GM12878 (cell line): ENCODE results near the gene CALHM3. TPM values are rescaled to one million over a fixed set of nuclear protein-coding genes. Genes with fewer than 3 reads are reported as not detected.

Experiments used
- BHLHE40 ChIP-seq, 2 experiments: fragments of 450-650 bp in 1 of 2; IDR thresholded peaks; 2 replicates each; pipeline ENCODE4 v1.6.1; 2011 to 2017; ENCODE audit warnings: low read depth in 2 of 2, borderline replicate concordance in 1 of 2, improper control_type of control experiment in 1 of 2, low read length in 1 of 2, mild to moderate bottlenecking in 1 of 2
- BRCA1 ChIP-seq: IDR thresholded peaks from 2 replicates; pipeline ENCODE4 v1.6.1; 2011; ENCODE audit warnings: low read depth, low read length, improper control_type of control experiment
- E4F1 ChIP-seq: fragments of 450-650 bp; IDR thresholded peaks from 2 replicates; pipeline ENCODE4 v1.6.1; 2018; ENCODE audit warnings: borderline replicate concordance, mild to moderate bottlenecking; ENCODE audit not compliant: partially characterized antibody
- EP300 ChIP-seq, 2 experiments: fragments of 150-350 bp in 1 of 2; IDR thresholded peaks; 2 replicates each; pipeline ENCODE4 v1.6.1; 2011 to 2012; ENCODE audit warnings: low read depth in 2 of 2, low read length in 2 of 2, borderline replicate concordance in 1 of 2, improper control_type of control experiment in 1 of 2, inconsistent platforms in 1 of 2; ENCODE audit not compliant: control insufficient read depth in 1 of 2
- ETV6 ChIP-seq, 2 experiments: fragments of 450-650 bp in 1 of 2; IDR thresholded peaks in 1 of 2; conservative IDR thresholded peaks in 1 of 2; 2 replicates each; pipeline ENCODE4 v1.6.1; 2014; ENCODE audit warnings: antibody characterized with exemption in 1 of 2, borderline replicate concordance in 1 of 2, low read depth in 1 of 2, mild to moderate bottlenecking in 1 of 2, moderate library complexity in 1 of 2
- HSF1 ChIP-seq: fragments of 150-350 bp; IDR thresholded peaks from 2 replicates; pipeline ENCODE4 v1.6.1; 2014; ENCODE audit warnings: mild to moderate bottlenecking, low read depth, low read length
- IRF3 ChIP-seq: fragments of 450-650 bp; IDR thresholded peaks from 2 replicates; pipeline ENCODE4 v1.6.1; 2014; ENCODE audit warnings: mild to moderate bottlenecking
- IRF4 ChIP-seq: IDR thresholded peaks from 2 replicates; pipeline ENCODE4 v1.6.1; 2011; ENCODE audit warnings: low read depth, low read length
- KDM1A ChIP-seq: fragments of 200-600 bp; sonication (generic); IDR thresholded peaks from 2 replicates; pipeline ENCODE4 v1.6.1; 2016; ENCODE audit warnings: borderline replicate concordance
- KLF5 ChIP-seq: fragments of 450-650 bp; IDR thresholded peaks from 2 replicates; pipeline ENCODE4 v1.6.1; 2014; ENCODE audit warnings: mild to moderate bottlenecking; ENCODE audit not compliant: partially characterized antibody
- MLLT1 ChIP-seq: fragments of 450-650 bp; IDR thresholded peaks from 2 replicates; pipeline ENCODE4 v1.6.1; 2016; ENCODE audit warnings: mild to moderate bottlenecking
- PAX8 ChIP-seq: fragments of 450-650 bp; IDR thresholded peaks from 2 replicates; pipeline ENCODE4 v1.6.1; 2017; ENCODE audit warnings: mild to moderate bottlenecking, moderate library complexity
- POLR2AphosphoS5 ChIP-seq: IDR thresholded peaks from 2 replicates; pipeline ENCODE4 v1.6.1; 2011; ENCODE audit warnings: mild to moderate bottlenecking, low read length, inconsistent platforms
- PRDM15 ChIP-seq: fragments of 450-650 bp; formaldehyde crosslinking; IDR thresholded peaks from 2 replicates; pipeline ENCODE4 v1.4.0; 2020; ENCODE audit warnings: mild to moderate bottlenecking, moderate library complexity
- RAD21 ChIP-seq: IDR thresholded peaks from 2 replicates; pipeline ENCODE4 v1.6.1; 2011; ENCODE audit warnings: mild to moderate bottlenecking, low read depth, low read length, moderate library complexity; ENCODE audit not compliant: insufficient read depth
- RAD51 ChIP-seq: fragments of 450-650 bp; IDR thresholded peaks from 2 replicates; pipeline ENCODE4 v1.6.1; 2016; ENCODE audit warnings: moderate library complexity, mild to moderate bottlenecking, inconsistent platforms
- STAT3 ChIP-seq: IDR thresholded peaks from 2 replicates; pipeline ENCODE4 v1.6.1; 2011; ENCODE audit warnings: low read depth, low read length, improper control_type of control experiment
- TCF3 ChIP-seq: IDR thresholded peaks from 2 replicates; pipeline ENCODE4 v1.6.1; 2012; ENCODE audit warnings: low read depth, mild to moderate bottlenecking, low read length, borderline replicate concordance; ENCODE audit not compliant: insufficient read depth
- YBX1 ChIP-seq: fragments of 450-650 bp; IDR thresholded peaks from 2 replicates; pipeline ENCODE4 v1.6.1; 2016; ENCODE audit warnings: antibody characterized with exemption
- polyA plus RNA-seq, 11 experiments: library from polyadenylated mRNA; depleted of rRNA in 4 of 11; unstranded in 6 of 11; stranded (reverse) in 5 of 11; fragments of >200 nt; fragmentation: Nextera tagmentation in 4 of 11; fragmentation: Illumina TruSeq in 1 of 11; extraction: Ambion mirVana in 4 of 11; extraction: Trizol in 1 of 11; gene quantifications; 1 replicate in 1 of 11; 2 replicates in 10 of 11; pipeline versions ENCODE4 v1.2.1 to v1.2.3, GENCODE V29; 2011 to 2016; ENCODE audit warnings: inconsistent platforms in 2 of 11, missing spikeins in 2 of 11, low read depth in 1 of 11
- total RNA-seq, 4 experiments: library from RNA; depleted of rRNA in 3 of 4; stranded (reverse); fragments of >200 nt in 3 of 4; fragmentation: Illumina TruSeq in 1 of 4; extraction: Trizol in 1 of 4; gene quantifications; 2 replicates each; pipeline versions ENCODE4 v1.2.1 to v1.2.3, GENCODE V29; 2013 to 2021

Gene CALHM3
- total and polyA plus RNA-seq, 10 of the 15 experiments (the other 5 are each of a cell fraction or from before 2014, with no cell fraction given), result 0.03 to 0.42 (median 0.11) TPM; not detected in 5

GRCh38 chr10:103476046-103476768 lies 2.8 kb downstream of the CALHM3 start (continued):
- TF ChIP-seq IRF3, result no peak
- no peak for TF ChIP-seq KLF5
- no peak for TF ChIP-seq POLR2AphosphoS5
- TF ChIP-seq STAT3, result no peak
- TF ChIP-seq HSF1, result no peak
- TF ChIP-seq EP300 (IDR thresholded peaks at IDR 0.05; ENCODE audit: borderline replicate concordance in 1 of 2, control insufficient read depth in 1 of 2, low read depth in 2 of 2, low read length in 2 of 2), result no peak
- TF ChIP-seq PRDM15 (CRISPR knock-in tag), result no peak
- no peak for TF ChIP-seq ETV6 (conservative IDR thresholded peaks at IDR 0.05 in 1 of 2, IDR thresholded peaks at IDR 0.05 in 1 of 2; ENCODE audit: borderline replicate concordance in 1 of 2, low read depth in 1 of 2)
- no peak for TF ChIP-seq IRF4
- TF ChIP-seq TCF3, result no peak
- no peak for TF ChIP-seq MLLT1
- TF ChIP-seq RAD51, result no peak
- TF ChIP-seq PAX8, result no peak
- no peak for TF ChIP-seq KDM1A
- TF ChIP-seq YBX1, result no peak
- no peak for TF ChIP-seq BRCA1
- no peak for TF ChIP-seq E4F1
- peak; percentile 66 for TF ChIP-seq RAD21
- peak; percentile 53 to 59; a peak in 2 of 4 replicates for TF ChIP-seq BHLHE40 (IDR thresholded peaks at IDR 0.05; ENCODE audit: borderline replicate concordance in 1 of 2, low read depth in 2 of 2, low read length in 1 of 2)
